ENCODE results near the gene ARPP19.

Gene ARPP19

GRCh38 chr15:52527196-52527910 lies 41.5 kb downstream of the ARPP19 start:
- TF ChIP-seq GATA3 (IDR thresholded peaks at IDR 0.05; ENCODE audit: low read depth, low read length), result no peak
- no peak for TF ChIP-seq GATA2 (IDR thresholded peaks at IDR 0.05; ENCODE audit: low read depth, low read length)

- TF ChIP-seq GATA3 (IDR thresholded peaks at IDR 0.05; ENCODE audit: low read depth, low read length) (no peak), GATA2 (IDR thresholded peaks at IDR 0.05; ENCODE audit: low read depth, low read length) (no peak)
Observed at GRCh38 chr15:52524223-52525136, 44.4 kb downstream of the ARPP19 start.

GRCh38 chr15:52523647-52524046 lies 45.2 kb downstream of the ARPP19 start:
- TF ChIP-seq GATA3 (IDR thresholded peaks at IDR 0.05; ENCODE audit: low read depth, low read length) (no peak), GATA2 (IDR thresholded peaks at IDR 0.05; ENCODE audit: low read depth, low read length) (no peak)

GRCh38 chr15:52523192-52523591 lies 45.6 kb downstream of the ARPP19 start:
- no peak for TF ChIP-seq GATA2 (IDR thresholded peaks at IDR 0.05; ENCODE audit: low read depth, low read length)
- no peak for TF ChIP-seq GATA3 (IDR thresholded peaks at IDR 0.05; ENCODE audit: low read depth, low read length)

GRCh38 chr15:52521682-52522081 lies 47.1 kb downstream of the ARPP19 start:
- no peak for TF ChIP-seq GATA2 (IDR thresholded peaks at IDR 0.05; ENCODE audit: low read depth, low read length)
- TF ChIP-seq GATA3 (IDR thresholded peaks at IDR 0.05; ENCODE audit: low read depth, low read length), result no peak

GRCh38 chr15:52520421-52520820 lies 48.4 kb downstream of the ARPP19 start:
- TF ChIP-seq GATA3 (IDR thresholded peaks at IDR 0.05; ENCODE audit: low read depth, low read length) (no peak), GATA2 (IDR thresholded peaks at IDR 0.05; ENCODE audit: low read depth, low read length) (no peak)

GRCh38 chr15:52518487-52519371 lies 50.1 kb downstream of the ARPP19 start:
- TF ChIP-seq GATA2 (IDR thresholded peaks at IDR 0.05; ENCODE audit: low read depth, low read length), result no peak

- TF ChIP-seq GATA3 (IDR thresholded peaks at IDR 0.05; ENCODE audit: low read depth, low read length), result no peak
- TF ChIP-seq GATA2 (IDR thresholded peaks at IDR 0.05; ENCODE audit: low read depth, low read length), result no peak
Observed at GRCh38 chr15:52517014-52517413, 51.8 kb downstream of the ARPP19 start.

- no peak for TF ChIP-seq GATA2 (IDR thresholded peaks at IDR 0.05; ENCODE audit: low read depth, low read length)
- TF ChIP-seq GATA3 (IDR thresholded peaks at IDR 0.05; ENCODE audit: low read depth, low read length), result no peak
Observed at GRCh38 chr15:52515343-52515742, 53.5 kb downstream of the ARPP19 start.

GRCh38 chr15:52514482-52514881 lies 54.3 kb downstream of the ARPP19 start:
- TF ChIP-seq GATA2 (IDR thresholded peaks at IDR 0.05; ENCODE audit: low read depth, low read length) (no peak), GATA3 (IDR thresholded peaks at IDR 0.05; ENCODE audit: low read depth, low read length) (no peak)

- TF ChIP-seq GATA2 (IDR thresholded peaks at IDR 0.05; ENCODE audit: low read depth, low read length) (no peak), GATA3 (IDR thresholded peaks at IDR 0.05; ENCODE audit: low read depth, low read length) (no peak)
Observed at GRCh38 chr15:52511084-52511483, 57.7 kb downstream of the ARPP19 start.

- TF ChIP-seq GATA3 (IDR thresholded peaks at IDR 0.05; ENCODE audit: low read depth, low read length), result no peak
- TF ChIP-seq GATA2 (IDR thresholded peaks at IDR 0.05; ENCODE audit: low read depth, low read length), result no peak
Observed at GRCh38 chr15:52509500-52510245, 59.2 kb downstream of the ARPP19 start.

GRCh38 chr15:52506549-52506948 lies 62.3 kb downstream of the ARPP19 start:
- no peak for TF ChIP-seq GATA2 (IDR thresholded peaks at IDR 0.05; ENCODE audit: low read depth, low read length)
- TF ChIP-seq GATA3 (IDR thresholded peaks at IDR 0.05; ENCODE audit: low read depth, low read length), result no peak

Data from SH-SY5Y (cell line).